Endothelial cell of hepatic sinusoid (primary cell): ENCODE data around the gene TRPV5.

Experiments
- in situ Hi-C: cut with HindIII; loops from 2 replicates; pipeline ENCODE4 v1.10.0; 2017; ENCODE audit warnings: low sequenced_read_pairs

TRPV5 gene

DNA sequence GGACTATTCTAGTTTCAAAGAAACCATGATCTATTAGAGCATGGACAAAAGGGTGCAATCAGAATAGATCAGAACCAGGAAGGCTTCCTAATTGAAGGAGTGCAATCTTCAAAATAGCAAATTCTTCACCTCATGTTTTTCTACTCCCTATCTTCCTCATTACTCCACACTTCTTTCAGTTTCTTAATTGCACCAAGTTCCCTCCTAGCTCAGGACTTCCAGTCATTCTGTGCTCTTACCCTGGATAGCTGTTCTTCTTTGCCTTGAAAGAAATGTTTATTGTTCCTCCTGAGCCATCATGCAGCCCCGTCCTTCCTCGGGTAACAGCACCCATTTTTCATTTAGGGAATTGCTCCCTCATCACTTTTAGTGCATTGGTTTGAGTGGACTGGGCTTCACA, 23.1 kb downstream of the TRPV5 start:
- in situ Hi-C loops = no loop called here

- in situ Hi-C loops = no loop called here
Measured at GRCh38 chr7:142910031-142910433, 23.5 kb downstream of the TRPV5 start.

DNA sequence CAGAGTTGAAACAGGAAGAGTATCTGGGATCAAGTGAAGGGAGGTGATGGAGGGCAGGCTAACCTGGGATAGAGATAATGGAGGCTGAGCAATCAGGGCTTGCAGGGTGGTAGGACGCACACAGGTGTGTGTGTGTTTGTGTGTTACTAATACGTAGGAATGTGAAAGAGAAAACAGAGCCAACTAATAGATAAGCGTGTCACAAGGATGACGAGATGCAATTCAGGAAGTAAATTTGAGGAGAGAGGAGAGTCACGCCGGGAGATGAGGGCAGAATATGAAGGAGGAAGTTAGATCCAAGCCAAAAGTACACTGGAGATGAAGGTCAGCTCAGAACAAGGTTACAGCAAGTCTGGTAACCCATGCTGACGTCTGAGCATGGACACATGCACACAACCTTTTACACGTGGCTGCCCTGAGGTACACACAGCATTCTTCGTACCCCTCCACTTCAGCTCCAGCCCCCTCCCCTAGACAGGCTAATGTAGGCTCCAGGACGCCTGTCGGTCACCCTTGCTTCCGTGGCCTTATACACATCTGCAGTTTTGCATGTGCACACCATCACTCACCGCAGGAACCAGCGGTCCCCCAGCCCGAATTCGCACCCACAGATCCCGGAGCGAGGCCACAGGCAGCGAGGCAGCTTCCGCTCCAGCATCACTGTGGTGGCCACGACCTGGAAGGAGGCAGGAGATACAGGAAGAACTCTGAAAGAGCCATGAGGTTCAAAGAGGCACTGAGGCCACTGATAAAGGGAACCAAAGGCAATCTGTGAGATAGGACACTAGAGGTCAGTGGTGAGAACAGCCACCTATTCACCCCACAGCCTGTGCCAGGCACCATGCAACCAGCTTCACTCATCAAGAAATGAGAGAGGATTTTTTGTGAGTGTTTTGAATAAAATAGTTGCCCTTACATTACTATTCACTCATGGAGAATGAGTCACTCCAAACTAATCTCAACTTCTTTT, 24.3 kb downstream of the TRPV5 start:
- in situ Hi-C loops = loop anchor here (10.0 kb wide), 1 partner anchor 46 kb away; no protein-coding TSS in a partner anchor

DNA sequence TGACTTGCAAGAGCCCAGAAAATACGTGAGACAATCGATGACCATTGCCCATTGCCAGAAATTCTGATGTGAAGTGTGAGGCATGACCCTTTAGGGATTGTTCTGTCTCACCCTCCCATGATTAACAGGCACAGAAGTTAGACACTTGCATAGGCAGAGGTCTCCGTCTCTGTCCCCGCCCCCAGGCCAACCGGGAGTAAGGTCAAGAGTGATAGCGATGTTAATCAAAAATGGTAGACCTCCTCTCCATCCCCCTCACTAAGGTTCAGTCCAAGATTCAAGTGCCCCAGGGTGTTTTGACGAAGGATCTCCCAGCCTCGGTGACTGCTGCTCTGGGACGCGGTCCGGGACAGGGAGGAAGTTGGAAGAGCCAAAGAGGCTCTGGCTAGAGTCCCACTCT, 25.3 kb downstream of the TRPV5 start:
- in situ Hi-C loops = loop anchor here (10.0 kb wide), 1 partner anchor 47 kb away; no protein-coding TSS in a partner anchor

- in situ Hi-C loops = loop anchor here (10.0 kb wide), 1 partner anchor 48 kb away; no protein-coding TSS in a partner anchor
Measured at GRCh38 chr7:142906643-142907042, 26.9 kb downstream of the TRPV5 start.

DNA sequence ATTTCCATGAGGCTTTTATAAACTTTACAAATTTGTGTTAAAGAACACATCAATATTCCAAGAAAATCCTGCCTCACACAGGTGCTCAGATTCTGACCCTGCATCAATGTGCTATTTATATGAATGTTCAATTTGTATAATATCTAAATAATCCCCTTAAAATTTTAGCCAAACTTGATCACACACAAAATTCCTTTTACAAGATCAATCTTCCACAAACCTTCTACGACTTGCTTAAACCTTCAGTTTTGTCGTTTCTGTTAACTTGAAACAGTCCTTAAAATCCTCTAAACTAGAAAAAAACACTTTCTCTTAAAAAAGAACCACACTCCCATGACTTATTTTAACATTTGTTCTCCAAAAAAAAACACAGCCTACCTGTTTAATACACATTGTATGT, 27.8 kb downstream of the TRPV5 start:
- in situ Hi-C loops = loop anchor here (10.0 kb wide), 1 partner anchor 49 kb away; no protein-coding TSS in a partner anchor

GRCh38 chr7:142904128-142904527, 29.4 kb downstream of the TRPV5 start:
- in situ Hi-C loops = loop anchor here (10.0 kb wide), 1 partner anchor 51 kb away; no protein-coding TSS in a partner anchor

DNA sequence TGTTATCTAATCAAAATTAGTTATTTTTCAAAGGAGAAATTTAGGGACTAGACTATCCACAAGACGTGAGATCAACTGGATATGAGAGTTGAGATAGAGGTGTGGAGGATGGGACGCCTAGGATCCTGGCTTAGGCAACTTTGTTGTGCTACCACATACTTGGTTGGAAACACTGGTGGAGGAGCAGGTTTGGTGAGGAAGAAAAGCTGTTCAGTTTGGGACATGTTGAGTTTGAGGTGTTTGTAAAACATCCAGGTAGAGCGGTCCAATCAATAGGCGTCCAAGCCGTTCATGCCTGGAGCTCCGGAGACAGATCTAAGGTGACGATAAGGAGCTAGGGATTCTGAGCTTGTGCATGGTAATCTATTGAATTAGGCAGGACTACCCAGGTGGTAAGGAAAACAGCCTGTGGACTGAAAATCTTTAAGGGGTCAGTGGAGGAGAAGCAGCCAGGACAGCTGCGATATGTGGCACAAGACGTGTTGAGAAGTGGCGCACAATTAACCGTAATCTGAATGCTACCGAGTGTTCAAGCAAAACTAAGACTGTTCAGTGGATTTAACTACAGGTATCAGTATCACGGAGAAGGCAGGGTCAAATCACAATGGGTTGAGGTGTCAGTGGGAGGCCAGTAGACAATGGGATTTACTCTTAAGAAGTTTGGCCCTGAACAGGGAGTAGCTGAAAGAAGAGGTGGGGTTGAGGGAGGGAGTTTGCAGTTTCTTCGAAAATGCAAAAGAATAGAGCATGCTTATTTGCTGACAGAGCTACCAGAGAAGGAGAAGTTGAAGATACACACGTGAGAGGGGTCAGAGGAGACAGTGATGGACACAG, 31.9 kb downstream of the TRPV5 start:
- in situ Hi-C loops = loop anchor here (10.0 kb wide), 1 partner anchor 53 kb away; no protein-coding TSS in a partner anchor

- in situ Hi-C loops = loop anchor here (10.0 kb wide), 1 partner anchor 55 kb away; no protein-coding TSS in a partner anchor
Measured at GRCh38 chr7:142899661-142900060, 33.9 kb downstream of the TRPV5 start.

DNA sequence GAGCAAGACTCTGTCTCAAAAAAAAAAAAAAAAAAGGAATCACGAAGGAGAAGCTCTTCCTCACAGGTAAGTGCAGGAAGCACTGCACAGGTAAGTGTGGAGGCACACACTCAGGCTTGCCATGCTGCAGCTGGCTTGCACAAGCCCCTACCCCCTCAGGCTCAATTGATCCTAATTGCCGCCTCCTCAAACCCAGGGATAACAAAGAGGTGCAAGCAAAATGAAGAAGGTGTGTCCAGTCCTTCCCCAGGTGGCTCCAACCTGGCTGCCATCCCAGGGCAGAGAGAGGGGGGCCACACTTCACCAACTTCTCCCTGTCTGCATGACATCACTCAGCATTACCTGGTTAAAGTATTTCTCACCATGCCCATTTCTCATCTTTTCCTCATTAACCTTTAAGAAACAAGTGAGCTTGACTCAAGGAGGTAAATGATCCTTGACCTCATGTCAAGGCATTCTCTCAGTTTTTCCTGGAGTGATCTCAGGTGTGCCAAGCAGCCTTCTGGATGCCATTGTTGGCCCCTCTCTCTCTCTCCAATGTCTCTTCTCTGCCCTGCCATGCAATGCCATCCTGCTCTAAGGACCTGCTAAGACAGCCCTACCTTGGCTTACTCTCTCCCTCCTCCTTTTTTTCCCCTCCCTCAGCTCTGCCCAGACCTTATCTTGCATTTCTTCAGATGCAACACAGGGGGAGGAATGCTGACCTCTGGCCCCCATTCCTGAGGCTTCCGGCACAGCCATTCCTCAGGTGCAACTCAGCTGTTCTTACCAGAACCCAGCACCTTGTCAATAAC, 35.0 kb downstream of the TRPV5 start:
- in situ Hi-C loops = no loop called here

GRCh38 chr7:142897691-142898090, 35.9 kb downstream of the TRPV5 start:
- in situ Hi-C loops = no loop called here

- in situ Hi-C loops = no loop called here
Measured at GRCh38 chr7:142896741-142897379, 36.7 kb downstream of the TRPV5 start.

DNA sequence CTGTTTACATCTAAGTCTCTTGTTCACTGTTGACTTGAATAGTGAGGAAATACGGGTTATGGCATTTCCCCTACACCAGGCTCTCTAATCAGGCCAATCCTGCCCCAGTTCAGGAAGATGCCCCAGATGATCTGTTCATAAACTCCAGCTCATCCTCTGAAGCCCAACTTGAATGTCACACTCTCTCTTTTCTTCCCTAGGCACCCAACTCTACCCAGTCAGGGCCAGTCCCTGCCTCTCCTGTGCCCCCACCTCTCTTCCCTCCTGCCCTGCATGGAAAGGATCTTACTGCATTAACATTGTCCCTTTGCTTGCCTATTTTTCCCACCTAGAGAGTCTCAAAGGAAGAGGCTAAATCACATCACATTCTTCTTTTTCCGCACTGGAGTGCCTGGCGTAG, 37.4 kb downstream of the TRPV5 start:
- in situ Hi-C loops = no loop called here

- in situ Hi-C loops = no loop called here
Measured at GRCh38 chr7:142894985-142895593, 38.5 kb downstream of the TRPV5 start.

DNA sequence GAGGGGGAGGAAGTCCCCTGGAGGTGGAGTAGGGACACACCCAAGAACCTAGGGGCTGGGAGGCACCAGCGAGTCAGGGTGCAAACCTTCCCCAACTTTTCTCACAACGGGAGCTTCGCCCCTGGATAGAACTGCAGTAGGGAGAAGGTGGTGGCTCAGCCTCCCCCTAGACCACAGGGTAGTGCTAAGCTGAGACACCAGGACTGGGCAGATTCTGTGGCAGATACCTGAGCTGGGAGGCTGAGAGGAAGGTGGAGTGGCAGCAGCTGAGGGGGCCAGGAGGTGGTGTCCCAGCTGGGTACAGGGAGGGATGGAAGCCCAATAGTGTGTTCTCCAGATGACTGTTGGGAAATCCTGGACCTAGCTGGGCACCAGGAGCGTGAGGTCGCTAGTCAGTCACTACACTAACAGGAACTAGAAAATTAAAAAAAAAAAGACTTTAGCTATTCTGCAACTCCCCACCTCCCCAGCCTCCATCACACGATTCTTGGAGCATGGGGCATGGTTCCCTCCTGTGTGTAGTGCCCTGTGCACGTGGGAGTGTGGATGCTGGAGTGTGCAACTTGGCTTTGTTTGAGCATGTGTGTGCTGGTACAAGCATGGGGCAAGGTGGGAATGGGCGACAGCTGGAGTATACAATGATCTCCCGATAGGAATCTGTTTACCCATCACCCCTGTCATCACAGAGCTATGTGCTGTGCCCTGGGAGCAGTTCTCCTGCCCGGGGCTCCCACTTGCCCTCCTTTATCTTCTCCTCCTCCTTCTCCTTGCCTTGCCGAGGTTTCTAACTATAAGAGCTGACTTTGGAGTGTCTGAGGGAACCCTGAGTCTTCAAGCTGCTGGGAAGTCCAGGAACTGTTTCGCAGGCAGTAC, 39.2 kb downstream of the TRPV5 start:
- in situ Hi-C loops = no loop called here

GRCh38 chr7:142892951-142893350, 40.6 kb downstream of the TRPV5 start:
- in situ Hi-C loops = no loop called here

- in situ Hi-C loops = no loop called here
Measured at GRCh38 chr7:142891490-142892082, 42.0 kb downstream of the TRPV5 start.

GRCh38 chr7:142890874-142891485, 42.6 kb downstream of the TRPV5 start:
- in situ Hi-C loops = no loop called here
